ENCODE results near the gene CSMD2.

CSMD2 gene

GRCh38 chr1:33740040-33740744 lies 424.8 kb downstream of the CSMD2 start:
- no peak for DNase-seq

GRCh38 chr1:33738976-33739375 lies 426.1 kb downstream of the CSMD2 start:
- no peak for DNase-seq

GRCh38 chr1:33738536-33738935 lies 426.5 kb downstream of the CSMD2 start:
- no peak for DNase-seq

GRCh38 chr1:33736496-33736895 lies 428.5 kb downstream of the CSMD2 start:
- no peak for DNase-seq

- DNase-seq = peak; percentile 42
Observed at GRCh38 chr1:33735624-33736023, 429.4 kb downstream of the CSMD2 start.

GRCh38 chr1:33727310-33727709 lies 437.7 kb downstream of the CSMD2 start:
- DNase-seq = no peak

- DNase-seq = no peak
Observed at GRCh38 chr1:33726274-33726804, 438.7 kb downstream of the CSMD2 start.

- DNase-seq = no peak
Observed at GRCh38 chr1:33725556-33726160, 439.4 kb downstream of the CSMD2 start.

- DNase-seq = no peak
Observed at GRCh38 chr1:33725037-33725436, 440.0 kb downstream of the CSMD2 start.

GRCh38 chr1:33724348-33724747 lies 440.7 kb downstream of the CSMD2 start:
- DNase-seq = no peak

- DNase-seq = no peak
Observed at GRCh38 chr1:33723251-33723650, 441.8 kb downstream of the CSMD2 start.

GRCh38 chr1:33721301-33721815 lies 443.7 kb downstream of the CSMD2 start:
- no peak for DNase-seq

GRCh38 chr1:33719771-33720670 lies 445.0 kb downstream of the CSMD2 start:
- DNase-seq = peak; percentile 32

GRCh38 chr1:33719326-33719725 lies 445.7 kb downstream of the CSMD2 start:
- DNase-seq = no peak

GRCh38 chr1:33718186-33718585 lies 446.8 kb downstream of the CSMD2 start:
- no peak for DNase-seq

GRCh38 chr1:33716976-33717688 lies 447.9 kb downstream of the CSMD2 start:
- no peak for DNase-seq

GRCh38 chr1:33715195-33715811 lies 449.7 kb downstream of the CSMD2 start:
- no peak for DNase-seq

- DNase-seq = no peak
Observed at GRCh38 chr1:33714421-33714820, 450.6 kb downstream of the CSMD2 start.

GRCh38 chr1:33713058-33713877 lies 451.8 kb downstream of the CSMD2 start:
- DNase-seq = no peak

GRCh38 chr1:33712186-33712585 lies 452.8 kb downstream of the CSMD2 start:
- DNase-seq = peak; percentile 62

- DNase-seq = no peak
Observed at GRCh38 chr1:33711511-33711910, 453.5 kb downstream of the CSMD2 start.
